ENCODE data around the gene ZNF536. TPM values are rescaled to one million over a fixed set of nuclear protein-coding genes. Genes with fewer than 3 reads are reported as not detected.

ZNF536 gene
- total RNA-seq, 5 donors from 2014 or later (not counting 1 experiment from before 2014, with no cell fraction given) = 0.03 to 0.40 (median 0.07) TPM; not detected in 1

- H3K36me3 ChIP-seq (ENCODE audit: control insufficient read depth in 2 of 2, extremely low read depth in 1 of 2, insufficient read depth in 1 of 2, low read length in 1 of 2) = no peaks in the 10 kb centered on the region
- H3K27me3 ChIP-seq (replicated peaks in 1 of 2; ENCODE audit: control insufficient read depth in 2 of 2, extremely low read depth in 1 of 2, insufficient read depth in 2 of 2, low read length in 1 of 2) = peaks cover 0 to 17% of the 10 kb centered on the region in 2 experiments
- no peak overlapping the region for H3K27ac ChIP-seq (ENCODE audit: low read length)
- WGBS (ENCODE audit: insufficient coverage) = 83% methylated on average over 9 of the region's 14 CpGs
- H3K36me3 Mint-ChIP-seq = no peaks in the 10 kb centered on the region
- H3K27me3 Mint-ChIP-seq = peaks cover 0 to 5% of the 10 kb centered on the region in 2 donors
- no peaks in the 10 kb centered on the region for H3K9me3 Mint-ChIP-seq
- H3K9me3 ChIP-seq = no peaks in the 10 kb centered on the region
- ChIA-PET CTCF (no interaction called here), POLR2A (no interaction called here)
- H3K4me3 Mint-ChIP-seq = no peak overlapping the region
- H3K4me3 ChIP-seq (ENCODE audit: control insufficient read depth in 1 of 2, extremely low read depth in 1 of 2, low read length in 1 of 2) = no peak overlapping the region
- H3K27ac Mint-ChIP-seq = no peak overlapping the region
- DNase-seq (no peak), ATAC-seq (replicated peaks in 1 of 4) (no peak)
- H3K4me1 Mint-ChIP-seq = no peaks in the 10 kb centered on the region
- H3K4me1 ChIP-seq (ENCODE audit: control insufficient read depth in 1 of 2, extremely low read depth in 1 of 2, insufficient read depth in 2 of 2, low read length in 2 of 2) = no peaks in the 10 kb centered on the region
These were observed 36.8 kb upstream of the ZNF536 start for GRCh38 chr19:30335306-30335886.

DNA sequence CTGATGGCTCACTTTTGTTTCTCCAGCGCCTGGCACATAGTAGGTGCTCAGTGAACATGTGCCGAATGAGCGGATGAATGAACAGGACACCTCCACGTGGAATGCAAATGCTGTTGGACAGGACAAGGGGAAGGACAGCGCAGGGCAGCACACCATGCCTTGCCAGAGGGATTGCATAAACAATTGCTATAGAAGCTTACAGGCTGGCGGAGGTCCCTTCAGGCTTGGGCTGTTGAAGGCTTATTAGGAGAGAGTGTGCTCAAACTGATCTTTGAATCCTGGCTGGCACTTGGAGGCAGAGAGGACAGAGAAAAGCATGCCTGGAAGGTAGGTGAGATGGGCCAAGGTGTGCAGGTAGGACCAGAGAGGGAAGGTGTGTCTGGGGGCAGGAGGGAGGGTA lies 35.9 kb upstream of the ZNF536 start:
- Histone ChIP-seq H3K36me3 (ENCODE audit: control insufficient read depth in 2 of 2, extremely low read depth in 1 of 2, insufficient read depth in 1 of 2, low read length in 1 of 2) (no peaks in the 10 kb centered on the region), H3K4me3 (ENCODE audit: control insufficient read depth in 1 of 2, extremely low read depth in 1 of 2, low read length in 1 of 2) (no peak overlapping the region), H3K9me3 (no peaks in the 10 kb centered on the region), H3K27ac (ENCODE audit: low read length) (no peak overlapping the region), H3K4me1 (ENCODE audit: control insufficient read depth in 1 of 2, extremely low read depth in 1 of 2, insufficient read depth in 2 of 2, low read length in 2 of 2) (no peaks in the 10 kb centered on the region), H3K27me3 (replicated peaks in 1 of 2; ENCODE audit: control insufficient read depth in 2 of 2, extremely low read depth in 1 of 2, insufficient read depth in 2 of 2, low read length in 1 of 2) (peaks cover 0 to 17% of the 10 kb centered on the region in 2 experiments)
- no peaks in the 10 kb centered on the region for H3K36me3 Mint-ChIP-seq
- no peaks in the 10 kb centered on the region for H3K9me3 Mint-ChIP-seq
- H3K4me3 Mint-ChIP-seq = no peak overlapping the region
- DNase-seq (no peak), ATAC-seq (replicated peaks in 1 of 4) (no peak)
- H3K27ac Mint-ChIP-seq = no peak overlapping the region
- no peaks in the 10 kb centered on the region for H3K4me1 Mint-ChIP-seq
- WGBS (ENCODE audit: insufficient coverage) = 76% methylated on average over 6 of the region's 6 CpGs
- peaks cover 0 to 5% of the 10 kb centered on the region in 2 donors for H3K27me3 Mint-ChIP-seq
- ChIA-PET CTCF (no interaction called here), POLR2A (no interaction called here)

GRCh38 chr19:30338041-30338456 lies 34.1 kb upstream of the ZNF536 start:
- Histone ChIP-seq H3K27me3 (replicated peaks in 1 of 2; ENCODE audit: control insufficient read depth in 2 of 2, extremely low read depth in 1 of 2, insufficient read depth in 2 of 2, low read length in 1 of 2) (peaks cover 0 to 17% of the 10 kb centered on the region in 2 experiments), H3K36me3 (ENCODE audit: control insufficient read depth in 2 of 2, extremely low read depth in 1 of 2, insufficient read depth in 1 of 2, low read length in 1 of 2) (no peaks in the 10 kb centered on the region), H3K4me3 (ENCODE audit: control insufficient read depth in 1 of 2, extremely low read depth in 1 of 2, low read length in 1 of 2) (no peak overlapping the region), H3K27ac (ENCODE audit: low read length) (no peak overlapping the region), H3K4me1 (ENCODE audit: control insufficient read depth in 1 of 2, extremely low read depth in 1 of 2, insufficient read depth in 2 of 2, low read length in 2 of 2) (no peaks in the 10 kb centered on the region), H3K9me3 (no peaks in the 10 kb centered on the region)
- H3K27me3 Mint-ChIP-seq = no peaks in the 10 kb centered on the region
- ATAC-seq (replicated peaks in 1 of 4) (no peak), DNase-seq (no peak)
- H3K4me1 Mint-ChIP-seq = no peaks in the 10 kb centered on the region
- H3K9me3 Mint-ChIP-seq = no peaks in the 10 kb centered on the region
- no peak overlapping the region for H3K27ac Mint-ChIP-seq
- no peaks in the 10 kb centered on the region for H3K36me3 Mint-ChIP-seq
- no peak overlapping the region for H3K4me3 Mint-ChIP-seq
- ChIA-PET POLR2A (no interaction called here), CTCF (no interaction called here)
- WGBS (ENCODE audit: insufficient coverage) = 92% methylated on average over 3 of the region's 3 CpGs

DNA sequence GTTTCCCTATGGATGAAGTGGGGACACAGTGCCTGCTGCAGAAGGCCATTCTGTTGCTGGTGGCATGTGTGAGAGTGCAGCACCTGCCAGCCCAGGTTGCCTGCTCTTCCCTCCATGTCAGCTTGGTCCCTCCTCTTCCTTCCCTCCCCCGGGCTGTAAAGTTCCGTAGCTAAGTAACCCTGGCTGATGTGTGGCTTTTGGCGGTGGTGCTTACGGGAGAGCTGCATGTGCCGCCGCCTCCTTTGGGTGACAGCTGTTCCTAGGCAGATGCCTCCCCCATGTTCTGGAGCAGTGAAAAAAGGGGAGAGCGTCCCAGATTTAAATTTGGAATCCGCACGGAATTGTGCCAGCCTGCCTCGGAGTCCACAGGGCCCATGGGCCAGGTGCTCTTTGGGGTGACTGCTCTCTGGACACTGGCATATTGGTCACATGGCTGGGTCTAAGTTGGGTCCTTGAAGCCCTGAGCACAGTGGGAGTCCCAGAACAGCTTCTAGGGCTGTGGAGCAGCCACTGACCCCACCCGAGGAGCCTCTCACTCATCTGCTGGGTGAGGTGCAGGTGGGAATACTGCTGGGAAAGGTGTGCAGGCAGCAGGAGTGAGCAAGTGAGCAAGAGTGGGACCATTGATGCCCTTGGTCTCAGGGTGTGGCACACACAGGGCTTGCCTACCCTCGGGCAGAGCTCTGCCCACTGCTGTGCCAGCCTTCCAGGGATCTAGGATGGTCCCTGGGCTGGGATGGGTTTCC lies 33.1 kb upstream of the ZNF536 start:
- Histone ChIP-seq H3K27ac (ENCODE audit: low read length) (no peak overlapping the region), H3K27me3 (replicated peaks in 1 of 2; ENCODE audit: control insufficient read depth in 2 of 2, extremely low read depth in 1 of 2, insufficient read depth in 2 of 2, low read length in 1 of 2) (peaks cover 0 to 12% of the 10 kb centered on the region in 2 experiments), H3K36me3 (ENCODE audit: control insufficient read depth in 2 of 2, extremely low read depth in 1 of 2, insufficient read depth in 1 of 2, low read length in 1 of 2) (no peaks in the 10 kb centered on the region), H3K4me3 (ENCODE audit: control insufficient read depth in 1 of 2, extremely low read depth in 1 of 2, low read length in 1 of 2) (no peak overlapping the region), H3K4me1 (ENCODE audit: control insufficient read depth in 1 of 2, extremely low read depth in 1 of 2, insufficient read depth in 2 of 2, low read length in 2 of 2) (no peaks in the 10 kb centered on the region), H3K9me3 (no peaks in the 10 kb centered on the region)
- DNase-seq = no peak
- no peaks in the 10 kb centered on the region for H3K9me3 Mint-ChIP-seq
- CTCF ChIA-PET = no interaction called here
- POLR2A ChIA-PET = no interaction called here
- H3K36me3 Mint-ChIP-seq = no peaks in the 10 kb centered on the region
- no peak for ATAC-seq (replicated peaks in 1 of 4)
- H3K4me1 Mint-ChIP-seq = no peaks in the 10 kb centered on the region
- no peak overlapping the region for H3K4me3 Mint-ChIP-seq
- no peaks in the 10 kb centered on the region for H3K27me3 Mint-ChIP-seq
- no peak overlapping the region for H3K27ac Mint-ChIP-seq
- WGBS (ENCODE audit: insufficient coverage) = 75% methylated on average over 10 of the region's 12 CpGs

DNA sequence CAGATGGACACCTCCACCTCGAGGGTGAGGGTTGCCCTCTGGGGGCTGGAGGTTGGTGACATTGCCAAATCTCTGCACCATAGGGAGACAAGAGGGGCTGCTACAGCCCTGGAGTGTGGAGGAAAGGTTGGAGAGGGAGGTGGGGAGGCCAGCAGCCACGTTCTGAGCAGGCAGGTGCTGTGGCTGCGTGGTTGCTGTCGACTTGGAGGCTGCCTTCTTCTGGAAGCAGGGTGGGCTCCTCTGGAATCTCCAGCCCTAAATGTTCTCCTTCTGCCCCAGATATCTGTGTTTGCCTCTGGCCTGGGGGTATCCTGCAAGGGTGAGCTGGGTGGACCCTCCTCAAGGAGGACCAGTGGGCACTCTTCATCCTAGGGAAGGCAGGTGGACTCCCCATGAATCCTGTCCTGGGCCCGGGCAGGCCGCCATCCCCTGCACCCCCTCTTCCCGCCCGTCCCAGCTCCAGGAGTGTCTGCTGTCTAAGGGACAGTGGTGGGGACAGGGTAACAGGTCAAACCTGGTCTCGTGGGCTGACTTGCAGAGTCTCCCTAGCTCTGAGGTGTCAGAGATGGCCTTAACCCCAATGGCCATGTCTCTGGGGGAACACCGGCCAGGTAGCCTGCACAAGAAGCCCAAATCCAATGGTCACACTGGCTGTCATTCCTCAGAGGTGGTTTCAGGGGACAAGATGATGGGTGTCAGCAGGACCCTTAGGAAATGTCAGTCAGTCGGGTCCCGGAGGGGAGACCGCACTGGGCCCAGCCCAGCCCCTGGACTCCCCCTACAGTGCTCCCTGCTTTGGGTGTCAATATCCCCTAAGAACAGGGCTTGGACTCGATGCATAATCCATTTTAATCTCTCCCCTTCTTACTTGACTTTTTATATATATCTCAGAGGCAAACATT lies 32.3 kb upstream of the ZNF536 start:
- H3K9me3 Mint-ChIP-seq = no peaks in the 10 kb centered on the region
- H3K4me1 Mint-ChIP-seq = no peaks in the 10 kb centered on the region
- no peak overlapping the region for H3K4me3 Mint-ChIP-seq
- Histone ChIP-seq H3K27me3 (replicated peaks in 1 of 2; ENCODE audit: control insufficient read depth in 2 of 2, extremely low read depth in 1 of 2, insufficient read depth in 2 of 2, low read length in 1 of 2) (peaks cover 0 to 12% of the 10 kb centered on the region in 2 experiments), H3K4me1 (ENCODE audit: control insufficient read depth in 1 of 2, extremely low read depth in 1 of 2, insufficient read depth in 2 of 2, low read length in 2 of 2) (no peaks in the 10 kb centered on the region), H3K36me3 (ENCODE audit: control insufficient read depth in 2 of 2, extremely low read depth in 1 of 2, insufficient read depth in 1 of 2, low read length in 1 of 2) (no peaks in the 10 kb centered on the region), H3K27ac (ENCODE audit: low read length) (no peak overlapping the region), H3K4me3 (ENCODE audit: control insufficient read depth in 1 of 2, extremely low read depth in 1 of 2, low read length in 1 of 2) (no peak overlapping the region), H3K9me3 (no peaks in the 10 kb centered on the region)
- H3K36me3 Mint-ChIP-seq = no peaks in the 10 kb centered on the region
- H3K27ac Mint-ChIP-seq = no peak overlapping the region
- 54% methylated on average over 6 of the region's 14 CpGs for WGBS (ENCODE audit: insufficient coverage)
- ATAC-seq (replicated peaks in 1 of 4) = no peak
- ChIA-PET POLR2A (no interaction called here), CTCF (no interaction called here)
- DNase-seq = no peak
- no peaks in the 10 kb centered on the region for H3K27me3 Mint-ChIP-seq

- DNase-seq (no peak), ATAC-seq (replicated peaks in 1 of 4) (no peak)
- Histone ChIP-seq H3K27ac (ENCODE audit: low read length) (no peak overlapping the region), H3K27me3 (replicated peaks in 1 of 2; ENCODE audit: control insufficient read depth in 2 of 2, extremely low read depth in 1 of 2, insufficient read depth in 2 of 2, low read length in 1 of 2) (peaks cover 0 to 8% of the 10 kb centered on the region in 2 experiments), H3K4me1 (ENCODE audit: control insufficient read depth in 1 of 2, extremely low read depth in 1 of 2, insufficient read depth in 2 of 2, low read length in 2 of 2) (no peaks in the 10 kb centered on the region), H3K4me3 (ENCODE audit: control insufficient read depth in 1 of 2, extremely low read depth in 1 of 2, low read length in 1 of 2) (no peak overlapping the region), H3K36me3 (ENCODE audit: control insufficient read depth in 2 of 2, extremely low read depth in 1 of 2, insufficient read depth in 1 of 2, low read length in 1 of 2) (no peaks in the 10 kb centered on the region), H3K9me3 (no peaks in the 10 kb centered on the region)
- Mint-ChIP-seq H3K4me1 (no peaks in the 10 kb centered on the region), H3K27me3 (no peaks in the 10 kb centered on the region), H3K36me3 (no peaks in the 10 kb centered on the region), H3K4me3 (no peak overlapping the region), H3K9me3 (no peaks in the 10 kb centered on the region), H3K27ac (no peak overlapping the region)
- WGBS (ENCODE audit: insufficient coverage) = 66% methylated on average over 8 of the region's 11 CpGs
- ChIA-PET POLR2A (interaction anchor here in 1 of 2 donors (0.6 kb wide), 1 partner anchor 22 kb away, joined by 3 read pairs; no protein-coding TSS in a partner anchor), CTCF (no interaction called here)
These were observed 31.2 kb upstream of the ZNF536 start for GRCh38 chr19:30340771-30341561.

Measured in T-cell (primary cell).